Renal cortical epithelial cell (primary cell): Measurements from ENCODE around the gene VGLL4. TPM values are rescaled to one million over a fixed set of nuclear protein-coding genes. Genes with fewer than 3 reads are reported as not detected.
"Not testable (repeated sequence)": the region's sequence is repeated elsewhere in the genome, so short reads cannot be mapped to it uniquely, and the experiment has no call there.

ENCODE experiments used
- DNase-seq: peaks from one replicate; pipeline ENCODE4 v3.0.0-alpha.2; 2011; ENCODE audit warnings: low read depth
- total RNA-seq: library from RNA; depleted of rRNA; stranded (reverse); fragments of >200 nt; gene quantifications from 2 replicates; pipeline ENCODE4 v1.2.3, GENCODE V29; 2014

The VGLL4 gene
- 51.2 and 67.7 TPM in 2 replicates for total RNA-seq

- peak; percentile 75 for DNase-seq
These were observed at the start of gene VGLL4 for GRCh38 chr3:11643605-11644087. VGLL4 (minus strand) TSS chr3:11643915; CDS start chr3:11643518, 397 bp downstream.

GRCh38 chr3:11692532-11692813 is 48.8 kb upstream of the VGLL4 start:
- no peak for DNase-seq

- no peak for DNase-seq
These were observed 48.2 kb upstream of the VGLL4 start for GRCh38 chr3:11691767-11692531.

- DNase-seq, result peak; percentile 81
These were observed 47.4 kb upstream of the VGLL4 start for GRCh38 chr3:11690863-11691766.

GRCh38 chr3:11689749-11690148 is 46.0 kb upstream of the VGLL4 start:
- no peak for DNase-seq

- DNase-seq, result not testable (repeated sequence)
These were observed 41.3 kb upstream of the VGLL4 start for GRCh38 chr3:11684980-11685379.

- no peak for DNase-seq
These were observed 36.8 kb upstream of the VGLL4 start for GRCh38 chr3:11680509-11680908.

- DNase-seq, result no peak
These were observed 36.2 kb upstream of the VGLL4 start for GRCh38 chr3:11679964-11680363.

GRCh38 chr3:11672363-11672762 is 28.6 kb upstream of the VGLL4 start:
- DNase-seq, result no peak

GRCh38 chr3:11671648-11672100 is 28.0 kb upstream of the VGLL4 start:
- peak; percentile 40 for DNase-seq

GRCh38 chr3:11668243-11669235 is 24.8 kb upstream of the VGLL4 start:
- DNase-seq, result peak; percentile 15

GRCh38 chr3:11665331-11665730 is 21.6 kb upstream of the VGLL4 start:
- no peak for DNase-seq

- no peak for DNase-seq
These were observed 18.8 kb upstream of the VGLL4 start for GRCh38 chr3:11662392-11662990.

GRCh38 chr3:11661827-11662226 is 18.1 kb upstream of the VGLL4 start:
- DNase-seq, result peak; percentile 61

- peak; percentile 13 for DNase-seq
These were observed 17.4 kb upstream of the VGLL4 start for GRCh38 chr3:11661052-11661656.

- no peak for DNase-seq
These were observed 16.5 kb upstream of the VGLL4 start for GRCh38 chr3:11660242-11660641.

- DNase-seq, result no peak
These were observed 14.5 kb upstream of the VGLL4 start for GRCh38 chr3:11658180-11658579.

GRCh38 chr3:11655196-11655928 is 11.6 kb upstream of the VGLL4 start:
- DNase-seq, result no peak

- no peak for DNase-seq
These were observed 10.5 kb upstream of the VGLL4 start for GRCh38 chr3:11654166-11654565.
